HL-60 (cell line): ENCODE measurements around the gene ZNF462.

Experiments
- DNase-seq, 2 experiments: peaks; one replicate each; pipeline ENCODE4 v3.0.0-alpha.2; 2010 to 2020; ENCODE audit warnings: low read depth in 1 of 2, low spot score in 1 of 2
- H3K27ac ChIP-seq: fragments of 250-450 bp; sonication (Bioruptor Pico); replicated peaks from 2 replicates; pipeline ENCODE4 v1.5.1; 2020; ENCODE audit warnings: mild to moderate bottlenecking, moderate library complexity
- H3K27me3 ChIP-seq: fragments of 250-450 bp; sonication (Bioruptor Pico); 2 replicates; pipeline ENCODE4 v1.5.1; 2021; ENCODE audit warnings: mild to moderate bottlenecking, moderate library complexity; ENCODE audit not compliant: insufficient read depth, poor library complexity, severe bottlenecking
- H3K4me3 ChIP-seq: replicated peaks from 2 replicates; pipeline ENCODE4 v1.5.1; 2011; ENCODE audit warnings: mild to moderate bottlenecking, control low read depth, low read length; ENCODE audit not compliant: insufficient read depth
- CTCF ChIP-seq: IDR thresholded peaks from one replicate; pipeline ENCODE4 v1.5.1; 2011; ENCODE audit warnings: low read length, control low read depth, inconsistent platforms; ENCODE audit not compliant: insufficient read depth
- GABPA ChIP-seq: IDR thresholded peaks from 2 replicates; pipeline ENCODE4 v1.6.1; 2012; ENCODE audit warnings: low read depth
- POLR2AphosphoS5 ChIP-seq: IDR thresholded peaks from 2 replicates; pipeline ENCODE4 v1.6.1; 2012; ENCODE audit warnings: low read depth
- SPI1 ChIP-seq: IDR thresholded peaks from 2 replicates; pipeline ENCODE4 v1.6.1; 2012; ENCODE audit warnings: low read depth, mild to moderate bottlenecking, borderline replicate concordance
- TF ChIP-seq, protein P1 (sequence below): IDR thresholded peaks from 2 replicates; pipeline ENCODE4 v1.6.1; 2012; ENCODE audit warnings: low read depth; ENCODE audit not compliant: insufficient replicate concordance

The ZNF462 gene

DNA sequence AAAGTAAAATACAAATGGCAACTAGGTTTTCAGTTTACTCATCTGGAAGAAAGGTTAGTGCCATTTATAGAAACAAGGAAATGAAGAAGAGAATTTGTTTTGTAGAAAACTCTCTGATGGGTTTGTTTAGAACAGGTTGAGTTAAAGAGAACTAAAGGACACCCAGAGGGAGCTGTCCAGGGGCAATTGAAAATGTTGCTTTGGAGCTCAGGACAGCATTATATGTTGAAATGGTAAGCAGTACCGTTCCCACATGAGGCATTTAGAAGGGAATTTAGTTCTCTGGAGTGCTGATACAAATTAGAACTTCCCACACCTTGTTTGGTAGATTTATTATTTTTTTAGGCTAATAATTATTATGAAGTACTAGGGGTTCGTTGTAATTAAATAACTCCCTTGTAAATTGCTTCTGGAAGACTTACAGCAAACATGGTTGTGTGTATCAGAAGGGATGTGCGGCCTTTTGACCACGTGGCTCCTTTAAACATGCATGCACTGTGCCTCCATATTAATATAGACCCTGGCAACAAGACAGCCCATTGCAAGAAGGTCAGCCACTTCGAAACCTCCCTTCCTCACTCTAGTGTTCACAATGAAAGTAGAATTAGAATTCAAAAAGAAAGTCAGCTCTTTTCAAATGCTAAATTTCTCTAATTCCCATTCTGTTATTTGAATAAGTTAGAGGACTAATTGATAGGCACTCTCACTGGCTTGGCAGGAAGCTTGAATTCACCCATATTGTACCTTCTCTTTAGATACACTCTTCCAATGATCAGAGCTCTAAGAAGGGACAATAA, 71.7 kb downstream of the ZNF462 start:
- H3K27ac ChIP-seq = no peak overlapping the region
- H3K4me3 ChIP-seq = no peak overlapping the region
- DNase-seq = no peak
- no peaks in the 10 kb centered on the region for H3K27me3 ChIP-seq
- TF ChIP-seq, protein P1, sequence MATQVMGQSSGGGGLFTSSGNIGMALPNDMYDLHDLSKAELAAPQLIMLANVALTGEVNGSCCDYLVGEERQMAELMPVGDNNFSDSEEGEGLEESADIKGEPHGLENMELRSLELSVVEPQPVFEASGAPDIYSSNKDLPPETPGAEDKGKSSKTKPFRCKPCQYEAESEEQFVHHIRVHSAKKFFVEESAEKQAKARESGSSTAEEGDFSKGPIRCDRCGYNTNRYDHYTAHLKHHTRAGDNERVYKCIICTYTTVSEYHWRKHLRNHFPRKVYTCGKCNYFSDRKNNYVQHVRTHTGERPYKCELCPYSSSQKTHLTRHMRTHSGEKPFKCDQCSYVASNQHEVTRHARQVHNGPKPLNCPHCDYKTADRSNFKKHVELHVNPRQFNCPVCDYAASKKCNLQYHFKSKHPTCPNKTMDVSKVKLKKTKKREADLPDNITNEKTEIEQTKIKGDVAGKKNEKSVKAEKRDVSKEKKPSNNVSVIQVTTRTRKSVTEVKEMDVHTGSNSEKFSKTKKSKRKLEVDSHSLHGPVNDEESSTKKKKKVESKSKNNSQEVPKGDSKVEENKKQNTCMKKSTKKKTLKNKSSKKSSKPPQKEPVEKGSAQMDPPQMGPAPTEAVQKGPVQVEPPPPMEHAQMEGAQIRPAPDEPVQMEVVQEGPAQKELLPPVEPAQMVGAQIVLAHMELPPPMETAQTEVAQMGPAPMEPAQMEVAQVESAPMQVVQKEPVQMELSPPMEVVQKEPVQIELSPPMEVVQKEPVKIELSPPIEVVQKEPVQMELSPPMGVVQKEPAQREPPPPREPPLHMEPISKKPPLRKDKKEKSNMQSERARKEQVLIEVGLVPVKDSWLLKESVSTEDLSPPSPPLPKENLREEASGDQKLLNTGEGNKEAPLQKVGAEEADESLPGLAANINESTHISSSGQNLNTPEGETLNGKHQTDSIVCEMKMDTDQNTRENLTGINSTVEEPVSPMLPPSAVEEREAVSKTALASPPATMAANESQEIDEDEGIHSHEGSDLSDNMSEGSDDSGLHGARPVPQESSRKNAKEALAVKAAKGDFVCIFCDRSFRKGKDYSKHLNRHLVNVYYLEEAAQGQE = no peak
- TF ChIP-seq SPI1 = no peak
- no peak for TF ChIP-seq GABPA
- TF ChIP-seq POLR2AphosphoS5 = no peak
- TF ChIP-seq CTCF = no peak

DNA sequence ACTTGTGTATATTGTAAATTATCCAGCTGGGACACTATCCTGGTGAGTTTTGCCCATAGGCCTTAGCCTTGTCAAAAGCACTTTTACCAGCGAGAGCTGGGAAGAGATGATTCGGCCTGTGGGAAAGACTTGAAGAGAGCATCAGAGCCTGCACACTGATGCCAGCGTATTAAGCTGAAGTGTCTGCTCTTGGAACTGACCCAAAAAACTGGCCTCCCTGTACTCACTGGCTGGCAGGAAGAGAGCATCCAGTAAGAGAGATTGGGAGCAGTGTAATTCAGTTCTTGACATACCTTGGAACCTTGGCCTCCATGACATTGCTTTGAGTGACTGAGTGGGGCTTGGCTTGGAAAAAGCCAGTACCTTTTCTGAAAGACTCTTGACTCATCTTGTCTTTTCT, 73.7 kb downstream of the ZNF462 start:
- no peak for TF ChIP-seq POLR2AphosphoS5
- TF ChIP-seq, protein P1 = no peak
- no peak for TF ChIP-seq GABPA
- no peak for TF ChIP-seq CTCF
- no peak for TF ChIP-seq SPI1
- no peak overlapping the region for H3K4me3 ChIP-seq
- DNase-seq = no peak

GRCh38 chr9:106941916-106942315, 79.0 kb downstream of the ZNF462 start:
- TF ChIP-seq POLR2AphosphoS5 = no peak
- TF ChIP-seq, protein P1 = no peak
- TF ChIP-seq CTCF = no peak
- TF ChIP-seq SPI1 = no peak
- TF ChIP-seq GABPA = no peak
- no peak overlapping the region for H3K4me3 ChIP-seq
- no peaks in the 10 kb centered on the region for H3K27me3 ChIP-seq
- H3K27ac ChIP-seq = no peak overlapping the region
- DNase-seq = no peak

More for the DNA sequence above, 73.7 kb downstream of the ZNF462 start:
- H3K27ac ChIP-seq = no peak overlapping the region
- H3K27me3 ChIP-seq = no peaks in the 10 kb centered on the region
